MCF 10A (cell line): ENCODE results near the gene MITF. TPM values are rescaled to one million over a fixed set of nuclear protein-coding genes. Genes with fewer than 3 reads are reported as not detected.

Experiments used
- BruUV-seq: library from RNA; stranded (reverse); fragments of 400-500 nt; replicated peaks from 2 replicates; lab custom pipeline; 2021; lab: Mats Ljungman, UMichigan
- CTCF ChIA-PET: fragments of 300-600 bp; sonication (Branson Sonifier 250); formaldehyde crosslinking; extraction: SDS; loops from one replicate; lab custom pipeline; 2021; ENCODE audit warnings: antibody characterized with exemption, inconsistent platforms; lab: Yijun Ruan, JAX
- POLR2A ChIA-PET: fragments of 300-600, 350-650 bp; sonication (Branson Sonifier 250); formaldehyde crosslinking; extraction: SDS; loops from one replicate; lab custom pipeline; 2020; ENCODE audit warnings: antibody characterized with exemption, inconsistent platforms; lab: Yijun Ruan, JAX
- DNase-seq: peaks from one replicate; pipeline ENCODE4 v3.0.0-alpha.2; 2018; ENCODE audit not compliant: unreplicated experiment
- H3K27ac Mint-ChIP-seq: one replicate; pipeline ENCODE4 v1.8.0; 2022; ENCODE audit warnings: mild to moderate bottlenecking, low read depth, mixed read lengths; ENCODE audit not compliant: unreplicated experiment
- H3K27me3 Mint-ChIP-seq: one replicate; pipeline ENCODE4 v1.8.0; 2022; ENCODE audit warnings: mixed read lengths; ENCODE audit not compliant: insufficient read depth, unreplicated experiment
- H3K36me3 Mint-ChIP-seq: one replicate; pipeline ENCODE4 v1.8.0; 2022; ENCODE audit warnings: mild to moderate bottlenecking, moderate library complexity, mixed read lengths; ENCODE audit not compliant: insufficient read depth, unreplicated experiment
- H3K4me1 Mint-ChIP-seq: one replicate; pipeline ENCODE4 v1.8.0; 2022; ENCODE audit warnings: mixed read lengths; ENCODE audit not compliant: insufficient read depth, unreplicated experiment
- H3K4me3 Mint-ChIP-seq: one replicate; pipeline ENCODE4 v1.8.0; 2022; ENCODE audit warnings: mild to moderate bottlenecking, moderate library complexity, mixed read lengths; ENCODE audit not compliant: unreplicated experiment
- H3K9me3 Mint-ChIP-seq: one replicate; pipeline ENCODE4 v1.8.0; 2022; ENCODE audit warnings: mixed read lengths; ENCODE audit not compliant: unreplicated experiment
- CTCF ChIP-seq: fragments of 200-600 bp; IDR thresholded peaks from one replicate; pipeline ENCODE4 v1.8.0; 2022; ENCODE audit warnings: antibody characterized with exemption, mild to moderate bottlenecking; ENCODE audit not compliant: unreplicated experiment
- intact Hi-C: fragments of 100-400 bp; cut with micrococcal nuclease; formaldehyde crosslinking; loops from 2 replicates; pipeline ENCODE4 v1.14.1; 2022
- total RNA-seq: library from RNA; stranded (reverse); gene quantifications from 2 replicates; pipeline ENCODE4 v1.2.3, GENCODE V29; 2022

Gene MITF
- total RNA-seq, 1 experiment from 2014 or later, result 16.1 TPM

DNA sequence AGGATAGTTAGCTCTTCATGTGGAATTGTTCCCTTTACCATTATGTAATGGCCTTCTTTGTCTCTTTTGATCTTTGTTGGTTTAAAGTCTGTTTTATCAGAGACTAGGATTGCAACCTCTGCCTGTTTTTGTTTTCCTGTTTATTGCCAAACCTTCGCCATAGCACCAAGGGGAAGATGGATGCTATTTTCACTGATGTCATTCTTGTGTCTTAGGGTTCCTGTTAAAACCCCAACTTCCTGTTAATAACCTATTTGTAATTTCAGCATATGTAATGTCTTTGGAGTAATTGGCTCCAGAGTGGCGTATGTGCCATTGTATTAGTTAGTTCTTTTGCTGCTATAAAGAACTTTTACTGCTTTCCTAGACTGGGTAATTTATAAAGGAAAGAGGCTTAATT, 271.1 kb downstream of the MITF start:
- Mint-ChIP-seq H3K27me3 (peaks cover 13% of the 10 kb centered on the region), H3K27ac (no peak overlapping the region), H3K36me3 (no peaks in the 10 kb centered on the region), H3K4me1 (no peaks in the 10 kb centered on the region), H3K4me3 (no peak overlapping the region), H3K9me3 (no peaks in the 10 kb centered on the region)
- BruUV-seq, result no TSS peak
- ChIA-PET CTCF (no interaction called here), POLR2A (no interaction called here)
- intact Hi-C loops, result no loop called here
- no peak for DNase-seq
- TF ChIP-seq CTCF, result no peak

DNA sequence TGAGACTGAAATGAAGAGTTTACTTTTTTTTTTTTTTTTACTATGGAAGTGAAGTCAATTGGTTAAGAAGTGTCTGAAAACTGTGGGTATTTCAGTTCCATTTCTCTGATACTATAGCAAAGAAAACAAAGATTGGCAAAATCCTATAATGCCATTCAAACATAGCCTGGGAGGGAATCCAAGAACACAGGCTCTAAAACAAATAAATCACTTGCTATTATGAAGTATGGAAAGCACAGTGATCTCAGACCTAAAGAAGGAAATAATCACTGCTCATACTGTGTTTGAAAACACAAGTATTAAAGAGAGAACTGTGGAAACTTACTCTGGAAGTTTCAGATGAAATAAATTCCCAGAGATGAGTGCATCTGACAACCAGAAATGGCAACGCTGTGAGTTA, 272.3 kb downstream of the MITF start:
- Mint-ChIP-seq H3K9me3 (no peaks in the 10 kb centered on the region), H3K4me3 (no peak overlapping the region), H3K36me3 (no peaks in the 10 kb centered on the region), H3K27me3 (peaks cover 13% of the 10 kb centered on the region), H3K27ac (no peak overlapping the region), H3K4me1 (no peaks in the 10 kb centered on the region)
- BruUV-seq, result no TSS peak
- no peak for DNase-seq
- TF ChIP-seq CTCF, result no peak
- CTCF ChIA-PET, result no interaction called here
- POLR2A ChIA-PET, result no interaction called here
- intact Hi-C loops, result no loop called here
